Motor neuron (in vitro differentiated cells): Measurements from ENCODE around the gene EDNRA. TPM values are rescaled to one million over a fixed set of nuclear protein-coding genes. Genes with fewer than 3 reads are reported as not detected.

Source experiments
- ATAC-seq, 8 experiments: fragments of 200-7000 bp; cut with Tn5 transposase; replicated peaks in 6 of 8; 2 replicates each; pipeline ENCODE4 v1.8.0; 2021; ENCODE audit warnings: mild to moderate bottlenecking in 8 of 8, moderate library complexity in 8 of 8
- H3K27ac ChIP-seq, 2 donors: fragments of 250-450 bp; sonication (Bioruptor Pico); 2 replicates each; pipeline ENCODE4 v1.9.0; 2021; ENCODE audit warnings: antibody characterized with exemption in 2 of 2, mild to moderate bottlenecking in 2 of 2, moderate library complexity in 1 of 2
- H3K4me1 ChIP-seq, 2 donors: fragments of 250-450 bp; sonication (Bioruptor Pico); replicated peaks in 1 of 2; 2 replicates each; pipeline ENCODE4 v1.6.1; 2021; ENCODE audit warnings: antibody characterized with exemption in 2 of 2, mild to moderate bottlenecking in 2 of 2, moderate library complexity in 1 of 2
- H3K4me3 ChIP-seq, 5 donors: fragments of 250-450 bp; sonication (Bioruptor Pico); 2 replicates each; pipeline ENCODE4 v1.9.0; 2021; ENCODE audit warnings: antibody characterized with exemption in 5 of 5, mild to moderate bottlenecking in 5 of 5, moderate library complexity in 4 of 5
- WGBS, 10 experiments: fragments of 450-650 bp; shearing (Covaris generic); methylation state at CpG; one replicate each; pipeline ENCODE4 v1.0.0; 2022; 5-methylcytosine and 5-hydroxymethylcytosine counted together
- in situ Hi-C, 9 experiments: fragments of 400-800 bp; cut with MboI; loops; one replicate each; pipeline ENCODE4 v1.15.0; 2021; ENCODE audit warnings: low sequenced_read_pairs in 9 of 9, low pct_unique_long_range_greater_than_20kb in 2 of 9; ENCODE audit not compliant: unreplicated experiment in 9 of 9
- total RNA-seq, 8 experiments: library from RNA; unstranded; fragments of 300-600 nt; gene quantifications; 2 replicates each; pipeline versions ENCODE4 v1.2.3 to v1.2.4, GENCODE V29; 2022

The EDNRA gene
- total RNA-seq, 8 experiments from 2014 or later: 0.16 to 65.9 (median 1.8) TPM

GRCh38 chr4:147509386-147509785 lies 28.5 kb downstream of the EDNRA start:
- Histone ChIP-seq H3K4me3 (no peak overlapping the region), H3K27ac (no peak overlapping the region), H3K4me1 (no peaks in the 10 kb centered on the region)
- ATAC-seq: no peak
- WGBS, 10 experiments: 60 to 80% (median 60%) methylated on average over 1 of the region's 2 CpGs; no CpG with 5 or more reads in 7 of the 10 experiments
- in situ Hi-C loops: no loop called here

- WGBS, 10 experiments: 13 to 100% (median 71%) methylated on average over 1 to 2 of the region's 2 CpGs; no CpG with 5 or more reads in 1 of the 10 experiments
- Histone ChIP-seq H3K27ac (no peak overlapping the region), H3K4me3 (no peak overlapping the region), H3K4me1 (no peaks in the 10 kb centered on the region)
- in situ Hi-C loops: no loop called here
- ATAC-seq: no peak
These were observed 30.2 kb downstream of the EDNRA start for GRCh38 chr4:147510962-147511668.

GRCh38 chr4:147513091-147513490 lies 32.2 kb downstream of the EDNRA start:
- H3K4me3 ChIP-seq: no peak overlapping the region
- ATAC-seq: no peak
- in situ Hi-C loops: no loop called here
- no peaks in the 10 kb centered on the region for H3K4me1 ChIP-seq
- H3K27ac ChIP-seq: no peak overlapping the region
- WGBS, 10 experiments: 50 to 100% (median 80%) methylated on average over 1 to 2 of the region's 2 CpGs; no CpG with 5 or more reads in 3 of the 10 experiments

- in situ Hi-C loops: no loop called here
- 44 to 92% (median 75%) methylated on average over 3 to 6 of the region's 6 CpGs; no CpG with 5 or more reads in 1 of the 10 experiments for WGBS, 10 experiments
- no peaks in the 10 kb centered on the region for H3K4me1 ChIP-seq
- H3K27ac ChIP-seq: no peak overlapping the region
- ATAC-seq: no peak
- no peak overlapping the region for H3K4me3 ChIP-seq
These were observed 33.1 kb downstream of the EDNRA start for GRCh38 chr4:147513952-147514351.

- in situ Hi-C loops: no loop called here
- Histone ChIP-seq H3K4me1 (no peaks in the 10 kb centered on the region), H3K4me3 (no peak overlapping the region), H3K27ac (no peak overlapping the region)
- no peak for ATAC-seq
- WGBS, 10 experiments: 60 to 86% methylated on average over 1 of the region's 1 CpG; no CpG with 5 or more reads in 8 of the 10 experiments
These were observed 34.5 kb downstream of the EDNRA start for GRCh38 chr4:147515220-147515936.

- Histone ChIP-seq H3K4me3 (no peak overlapping the region), H3K4me1 (no peaks in the 10 kb centered on the region), H3K27ac (no peak overlapping the region)
- WGBS, 10 experiments: 10 to 100% (median 71%) methylated on average over 1 of the region's 1 CpG; no CpG with 5 or more reads in 5 of the 10 experiments
- ATAC-seq: no peak
- in situ Hi-C loops: no loop called here
These were observed 35.2 kb downstream of the EDNRA start for GRCh38 chr4:147516133-147516532.

GRCh38 chr4:147518086-147518485 lies 37.2 kb downstream of the EDNRA start:
- in situ Hi-C loops: no loop called here
- no peak overlapping the region for H3K27ac ChIP-seq
- H3K4me3 ChIP-seq: no peak overlapping the region
- ATAC-seq: no peak
- no peaks in the 10 kb centered on the region for H3K4me1 ChIP-seq
- WGBS, 10 experiments: 67 to 100% (median 100%) methylated on average over 1 to 2 of the region's 2 CpGs; no CpG with 5 or more reads in 1 of the 10 experiments

- peak in 4 of 8 experiments; percentile 43 to 73 (median 67) for ATAC-seq
- in situ Hi-C loops: no loop called here
- no peak overlapping the region for H3K27ac ChIP-seq
- WGBS, 10 experiments: 57 to 100% (median 80%) methylated on average over 1 to 3 of the region's 3 CpGs; no CpG with 5 or more reads in 1 of the 10 experiments
- no peak overlapping the region for H3K4me3 ChIP-seq
- no peaks in the 10 kb centered on the region for H3K4me1 ChIP-seq
These were observed 38.2 kb downstream of the EDNRA start for GRCh38 chr4:147518846-147519767.

GRCh38 chr4:147524601-147525000 lies 43.7 kb downstream of the EDNRA start:
- WGBS, 10 experiments: 0 to 100% (median 64%) methylated on average over 1 of the region's 1 CpG
- no peaks in the 10 kb centered on the region for H3K4me1 ChIP-seq
- H3K27ac ChIP-seq: no peak overlapping the region
- H3K4me3 ChIP-seq: no peak overlapping the region
- in situ Hi-C loops: no loop called here
- ATAC-seq: no peak

GRCh38 chr4:147525494-147526271 lies 44.8 kb downstream of the EDNRA start:
- in situ Hi-C loops: no loop called here
- H3K27ac ChIP-seq: no peak overlapping the region
- 0 to 100% (median 66%) methylated on average over 1 to 2 of the region's 2 CpGs for WGBS, 10 experiments

GRCh38 chr4:147526272-147526654 lies 45.4 kb downstream of the EDNRA start:
- H3K4me3 ChIP-seq: no peak overlapping the region
- in situ Hi-C loops: no loop called here
- no peaks in the 10 kb centered on the region for H3K4me1 ChIP-seq
- H3K27ac ChIP-seq: no peak overlapping the region
- ATAC-seq: no peak
- WGBS, 10 experiments: 0 to 100% (median 87%) methylated on average over 1 to 2 of the region's 2 CpGs; no CpG with 5 or more reads in 4 of the 10 experiments

More at GRCh38 chr4:147525494-147526271, 44.8 kb downstream of the EDNRA start:
- H3K4me1 ChIP-seq: no peaks in the 10 kb centered on the region
- ATAC-seq: no peak
- H3K4me3 ChIP-seq: no peak overlapping the region

GRCh38 chr4:147528054-147528453 lies 47.2 kb downstream of the EDNRA start:
- no peak overlapping the region for H3K27ac ChIP-seq
- no peaks in the 10 kb centered on the region for H3K4me1 ChIP-seq
- H3K4me3 ChIP-seq: no peak overlapping the region
- in situ Hi-C loops: no loop called here
- WGBS, 10 experiments: 67 to 100% (median 85%) methylated on average over 1 to 2 of the region's 2 CpGs; no CpG with 5 or more reads in 3 of the 10 experiments
- ATAC-seq: no peak
